ENCODE measurements around the gene SLC10A4. TPM values are rescaled to one million over a fixed set of nuclear protein-coding genes. Genes with fewer than 3 reads are reported as not detected.

The SLC10A4 gene
- total RNA-seq, 4 donors from 2014 or later: 0.19 to 0.72 (median 0.25) TPM; not detected in 1

DNA sequence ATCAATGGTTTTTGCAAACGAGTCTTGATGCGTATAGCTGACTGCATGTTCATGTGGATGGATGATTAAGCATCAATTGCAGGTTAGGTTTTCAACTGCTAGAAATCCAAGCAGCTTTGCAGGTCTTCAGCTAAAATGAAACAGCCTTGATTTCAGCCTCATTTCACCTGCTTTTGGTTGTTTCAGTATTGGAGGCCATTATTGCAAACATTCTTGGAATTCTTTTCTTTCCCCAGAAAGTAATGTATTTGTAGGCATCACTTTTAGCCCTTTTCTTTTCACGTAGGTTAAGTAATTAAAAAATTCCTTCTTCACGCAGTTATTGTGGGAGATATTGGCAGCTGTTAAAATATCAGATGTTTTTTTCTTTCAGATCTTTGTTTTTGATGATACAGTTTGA, 15.8 kb downstream of the SLC10A4 start:
- DNase-seq (ENCODE audit: low spot score) (no peak), ATAC-seq (ENCODE audit: low FRiP score) (no peak)
- TF ChIP-seq, protein P1, sequence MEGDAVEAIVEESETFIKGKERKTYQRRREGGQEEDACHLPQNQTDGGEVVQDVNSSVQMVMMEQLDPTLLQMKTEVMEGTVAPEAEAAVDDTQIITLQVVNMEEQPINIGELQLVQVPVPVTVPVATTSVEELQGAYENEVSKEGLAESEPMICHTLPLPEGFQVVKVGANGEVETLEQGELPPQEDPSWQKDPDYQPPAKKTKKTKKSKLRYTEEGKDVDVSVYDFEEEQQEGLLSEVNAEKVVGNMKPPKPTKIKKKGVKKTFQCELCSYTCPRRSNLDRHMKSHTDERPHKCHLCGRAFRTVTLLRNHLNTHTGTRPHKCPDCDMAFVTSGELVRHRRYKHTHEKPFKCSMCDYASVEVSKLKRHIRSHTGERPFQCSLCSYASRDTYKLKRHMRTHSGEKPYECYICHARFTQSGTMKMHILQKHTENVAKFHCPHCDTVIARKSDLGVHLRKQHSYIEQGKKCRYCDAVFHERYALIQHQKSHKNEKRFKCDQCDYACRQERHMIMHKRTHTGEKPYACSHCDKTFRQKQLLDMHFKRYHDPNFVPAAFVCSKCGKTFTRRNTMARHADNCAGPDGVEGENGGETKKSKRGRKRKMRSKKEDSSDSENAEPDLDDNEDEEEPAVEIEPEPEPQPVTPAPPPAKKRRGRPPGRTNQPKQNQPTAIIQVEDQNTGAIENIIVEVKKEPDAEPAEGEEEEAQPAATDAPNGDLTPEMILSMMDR (IDR thresholded peaks at IDR 0.05): no peak

DNA sequence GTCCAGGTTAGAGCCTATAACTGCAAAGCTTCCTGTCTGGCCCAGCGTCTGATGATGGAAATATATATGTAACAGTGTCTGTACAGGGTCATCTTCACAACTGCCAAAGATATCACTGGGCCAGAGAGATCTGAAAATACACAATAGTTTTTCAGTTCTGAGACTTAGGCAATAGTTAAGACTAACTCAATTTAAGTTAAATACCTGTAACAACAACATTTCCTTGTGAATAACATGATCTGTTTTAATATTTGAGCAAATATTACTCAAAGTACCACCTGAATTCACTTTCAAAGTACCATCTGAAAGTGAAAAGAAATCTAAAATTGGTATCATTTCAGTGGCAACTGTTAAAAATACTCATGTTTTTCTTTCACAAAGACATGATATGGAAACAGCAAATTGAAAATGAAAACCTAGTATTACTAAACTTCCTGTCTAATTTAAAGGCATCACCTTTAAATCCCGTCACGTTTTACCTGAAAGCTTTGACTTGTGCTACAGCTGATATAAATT, 16.5 kb downstream of the SLC10A4 start:
- ATAC-seq (ENCODE audit: low FRiP score) (no peak), DNase-seq (ENCODE audit: low spot score) (no peak)
- TF ChIP-seq, protein P1 (IDR thresholded peaks at IDR 0.05): no peak

DNA sequence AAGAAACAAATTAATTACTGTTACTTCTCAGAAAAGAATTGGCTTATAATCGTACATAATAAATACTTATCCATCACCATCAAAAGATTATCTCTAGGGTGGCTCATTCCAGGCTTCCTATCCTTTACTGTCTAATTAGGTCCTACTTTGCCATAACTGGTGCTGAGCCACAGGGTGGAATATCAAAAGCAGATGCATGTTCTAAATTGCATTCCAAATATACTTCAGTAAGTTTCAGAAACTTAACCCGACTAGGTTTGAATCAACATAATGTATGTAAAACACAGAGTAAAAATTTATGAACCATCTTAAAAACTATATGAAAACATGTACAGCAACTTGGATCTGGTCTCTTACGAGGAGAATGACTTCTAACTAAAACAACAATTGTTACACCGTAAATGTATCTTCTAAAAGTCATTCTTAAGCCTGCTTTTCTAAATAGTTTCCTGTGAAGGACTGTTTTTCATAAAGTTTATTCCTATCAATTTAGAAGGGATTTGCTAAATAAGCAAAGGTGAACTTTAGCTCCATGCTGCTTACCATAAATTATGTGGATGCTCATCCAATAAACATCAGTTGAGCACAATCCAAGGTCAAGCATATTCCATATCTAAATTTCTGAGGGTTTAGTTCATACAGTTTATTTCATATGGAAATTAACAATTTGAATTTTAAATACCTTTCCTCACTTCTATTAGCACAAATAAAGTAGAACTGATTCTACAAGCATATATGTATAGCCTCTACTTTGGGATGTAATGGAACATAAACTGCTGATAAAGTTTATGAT, 20.3 kb downstream of the SLC10A4 start:
- DNase-seq (ENCODE audit: low spot score): no peak
- no peak for ATAC-seq (ENCODE audit: low FRiP score)
- TF ChIP-seq, protein P1 (IDR thresholded peaks at IDR 0.05): no peak

DNA sequence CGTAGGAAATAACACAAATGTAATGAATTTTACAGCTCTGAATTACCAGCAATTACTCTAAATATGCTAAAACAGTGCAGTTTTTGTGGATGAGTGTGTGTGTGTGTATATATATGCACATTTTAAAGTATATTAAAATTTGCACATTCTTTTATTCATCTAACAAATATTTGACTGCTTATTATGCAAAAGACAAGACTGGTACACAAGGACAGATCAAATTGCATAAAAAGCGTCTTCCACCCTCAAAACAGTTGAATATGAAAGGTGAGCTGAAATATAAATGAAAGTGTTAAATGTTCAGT, 20.8 kb downstream of the SLC10A4 start:
- DNase-seq (ENCODE audit: low spot score) (no peak), ATAC-seq (ENCODE audit: low FRiP score) (no peak)
- TF ChIP-seq, protein P1 (IDR thresholded peaks at IDR 0.05): no peak

DNA sequence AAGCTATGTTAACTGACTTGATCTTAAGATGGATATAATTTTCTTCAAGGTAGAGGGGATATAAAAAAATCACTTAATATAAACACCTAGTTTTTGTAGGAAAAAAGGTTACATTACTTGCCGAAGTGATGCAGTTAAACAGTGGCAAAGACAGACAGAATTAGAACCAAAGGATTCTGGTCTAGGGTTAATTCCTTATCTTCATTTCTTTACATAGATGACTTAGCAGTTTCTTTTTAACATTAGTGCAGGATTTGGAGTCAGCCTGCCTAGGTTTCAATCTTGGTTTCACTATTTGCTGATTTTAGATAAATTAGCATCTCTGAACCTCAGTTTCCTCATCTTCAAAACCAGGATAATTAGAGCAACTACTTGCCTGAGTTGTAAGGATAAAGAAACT, 21.2 kb downstream of the SLC10A4 start:
- ATAC-seq (ENCODE audit: low FRiP score): no peak
- TF ChIP-seq, protein P1 (IDR thresholded peaks at IDR 0.05): no peak
- DNase-seq (ENCODE audit: low spot score): no peak

DNA sequence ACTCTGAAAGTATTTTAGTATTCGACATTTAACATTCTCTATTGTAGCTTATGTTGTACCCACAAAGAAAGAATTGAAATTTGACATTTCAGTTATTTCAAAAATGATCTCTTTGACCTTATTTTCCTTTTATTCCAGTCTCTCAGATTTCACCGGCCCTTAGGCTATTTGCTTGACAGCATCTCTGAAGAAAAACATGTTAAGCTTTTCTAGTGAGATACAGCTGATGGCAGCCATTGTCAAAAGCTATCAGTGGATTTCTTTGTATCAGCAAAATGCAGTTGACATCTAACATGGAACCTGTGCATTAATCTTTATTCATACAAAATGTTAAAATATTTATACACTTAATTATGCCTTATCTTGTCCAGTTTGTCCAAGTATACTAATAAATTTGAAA, 23.6 kb downstream of the SLC10A4 start:
- no peak for ATAC-seq (ENCODE audit: low FRiP score)
- TF ChIP-seq, protein P1 (IDR thresholded peaks at IDR 0.05): no peak
- no peak for DNase-seq (ENCODE audit: low spot score)

DNA sequence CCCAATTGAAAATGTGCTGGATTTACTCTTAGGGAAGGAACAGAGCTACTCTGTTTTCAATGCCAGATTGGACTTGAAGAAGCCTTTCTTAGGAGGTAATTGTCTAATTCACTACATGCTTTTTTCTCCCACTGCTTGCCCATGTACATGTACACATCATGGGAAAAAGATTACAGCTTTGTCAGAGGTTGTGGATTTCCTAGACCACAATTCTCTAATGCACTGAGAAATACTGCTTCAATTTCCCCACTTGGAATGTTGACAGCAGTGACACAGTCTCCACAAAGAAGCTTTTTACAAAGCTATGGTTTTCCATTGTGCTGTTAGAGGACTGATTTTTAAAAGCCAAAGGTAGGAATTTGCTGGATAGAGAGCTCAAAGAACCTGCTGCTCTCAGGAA, 26.4 kb downstream of the SLC10A4 start:
- DNase-seq (ENCODE audit: low spot score) (no peak), ATAC-seq (ENCODE audit: low FRiP score) (no peak)
- TF ChIP-seq, protein P1 (IDR thresholded peaks at IDR 0.05): no peak
